ENCODE measurements around the gene DGKG. TPM values are rescaled to one million over a fixed set of nuclear protein-coding genes. Genes with fewer than 3 reads are reported as not detected.

Gene DGKG
- total RNA-seq, 1 donor = 2.5 TPM

DNA sequence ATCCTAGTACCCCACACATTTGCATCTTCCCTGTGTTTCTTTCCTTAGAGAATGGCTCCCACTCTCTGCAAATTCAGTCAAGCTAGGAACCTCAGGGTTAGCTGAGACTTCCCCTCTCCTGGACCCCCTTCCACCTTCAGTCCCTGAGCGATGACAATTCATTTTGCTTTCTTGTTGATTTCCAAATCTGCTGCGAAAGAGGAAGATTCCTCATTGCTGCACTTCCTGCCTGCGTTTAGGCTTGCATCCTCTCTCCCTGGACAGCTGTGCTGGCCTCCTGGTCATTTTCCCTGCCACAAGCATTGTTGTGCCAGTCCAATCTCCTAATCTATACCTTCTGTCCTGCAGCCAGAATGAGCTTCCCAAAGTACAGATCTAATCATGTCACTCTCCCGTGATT, 12.3 kb upstream of the DGKG start:
- no peak for DNase-seq (ENCODE audit: insufficient read length, low spot score, missing footprints)
- no peak overlapping the region for H3K4me2 ChIP-seq (ENCODE audit: insufficient read depth, low read length)
- H3K9me3 ChIP-seq (ENCODE audit: low read depth, low read length) = no peaks in the 10 kb centered on the region
- H3K27me3 ChIP-seq (ENCODE audit: insufficient read depth, low read length) = peaks cover 42% of the 10 kb centered on the region
- no peak overlapping the region for H2AFZ ChIP-seq (ENCODE audit: low read length)
- no peaks in the 10 kb centered on the region for H4K20me1 ChIP-seq (ENCODE audit: insufficient read depth, low read length)
- no peaks in the 10 kb centered on the region for H3K79me2 ChIP-seq (ENCODE audit: insufficient read depth, low read length)
- no peak overlapping the region for H3K27ac ChIP-seq (ENCODE audit: low read depth, low read length)
- TF ChIP-seq, protein P1, sequence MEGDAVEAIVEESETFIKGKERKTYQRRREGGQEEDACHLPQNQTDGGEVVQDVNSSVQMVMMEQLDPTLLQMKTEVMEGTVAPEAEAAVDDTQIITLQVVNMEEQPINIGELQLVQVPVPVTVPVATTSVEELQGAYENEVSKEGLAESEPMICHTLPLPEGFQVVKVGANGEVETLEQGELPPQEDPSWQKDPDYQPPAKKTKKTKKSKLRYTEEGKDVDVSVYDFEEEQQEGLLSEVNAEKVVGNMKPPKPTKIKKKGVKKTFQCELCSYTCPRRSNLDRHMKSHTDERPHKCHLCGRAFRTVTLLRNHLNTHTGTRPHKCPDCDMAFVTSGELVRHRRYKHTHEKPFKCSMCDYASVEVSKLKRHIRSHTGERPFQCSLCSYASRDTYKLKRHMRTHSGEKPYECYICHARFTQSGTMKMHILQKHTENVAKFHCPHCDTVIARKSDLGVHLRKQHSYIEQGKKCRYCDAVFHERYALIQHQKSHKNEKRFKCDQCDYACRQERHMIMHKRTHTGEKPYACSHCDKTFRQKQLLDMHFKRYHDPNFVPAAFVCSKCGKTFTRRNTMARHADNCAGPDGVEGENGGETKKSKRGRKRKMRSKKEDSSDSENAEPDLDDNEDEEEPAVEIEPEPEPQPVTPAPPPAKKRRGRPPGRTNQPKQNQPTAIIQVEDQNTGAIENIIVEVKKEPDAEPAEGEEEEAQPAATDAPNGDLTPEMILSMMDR (IDR thresholded peaks at IDR 0.05; ENCODE audit: extremely low read depth, low read depth, low read length) = no peak
- no peak overlapping the region for H3K4me3 ChIP-seq (ENCODE audit: insufficient read depth, low read length)
- H3K36me3 ChIP-seq (ENCODE audit: insufficient read depth, low read length) = no peaks in the 10 kb centered on the region
- H3K4me1 ChIP-seq (ENCODE audit: insufficient read depth, low read length) = no peaks in the 10 kb centered on the region

DNA sequence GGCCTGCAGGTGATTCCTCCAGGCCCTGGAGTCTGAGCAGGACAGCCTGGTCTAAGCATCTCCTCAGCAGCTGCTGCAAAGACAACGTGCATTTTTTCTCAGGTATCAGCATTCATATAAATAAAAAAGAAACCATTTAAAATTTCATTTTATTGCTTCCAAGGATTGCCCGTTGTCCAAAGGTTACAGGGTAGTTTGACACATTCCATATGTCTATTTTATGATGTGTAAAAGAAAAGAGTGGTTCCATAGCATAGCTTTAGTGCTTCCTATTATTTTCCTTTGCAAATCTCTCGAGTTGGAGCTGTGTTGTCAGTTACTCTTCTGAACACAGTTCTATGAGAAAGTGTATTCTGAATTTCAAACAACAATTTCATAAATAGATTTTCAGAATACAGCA, 7.2 kb upstream of the DGKG start:
- no peak for DNase-seq (ENCODE audit: insufficient read length, low spot score, missing footprints)
- Histone ChIP-seq H3K9me3 (ENCODE audit: low read depth, low read length) (no peaks in the 10 kb centered on the region), H3K4me1 (ENCODE audit: insufficient read depth, low read length) (peaks cover 4% of the 10 kb centered on the region), H2AFZ (ENCODE audit: low read length) (no peak overlapping the region), H3K27ac (ENCODE audit: low read depth, low read length) (no peak overlapping the region), H3K79me2 (ENCODE audit: insufficient read depth, low read length) (no peaks in the 10 kb centered on the region), H3K4me3 (ENCODE audit: insufficient read depth, low read length) (no peak overlapping the region), H3K27me3 (ENCODE audit: insufficient read depth, low read length) (peaks cover 60% of the 10 kb centered on the region), H3K4me2 (ENCODE audit: insufficient read depth, low read length) (no peak overlapping the region), H3K36me3 (ENCODE audit: insufficient read depth, low read length) (no peaks in the 10 kb centered on the region), H4K20me1 (ENCODE audit: insufficient read depth, low read length) (no peaks in the 10 kb centered on the region)
- TF ChIP-seq, protein P1 (IDR thresholded peaks at IDR 0.05; ENCODE audit: extremely low read depth, low read depth, low read length) = no peak

DNA sequence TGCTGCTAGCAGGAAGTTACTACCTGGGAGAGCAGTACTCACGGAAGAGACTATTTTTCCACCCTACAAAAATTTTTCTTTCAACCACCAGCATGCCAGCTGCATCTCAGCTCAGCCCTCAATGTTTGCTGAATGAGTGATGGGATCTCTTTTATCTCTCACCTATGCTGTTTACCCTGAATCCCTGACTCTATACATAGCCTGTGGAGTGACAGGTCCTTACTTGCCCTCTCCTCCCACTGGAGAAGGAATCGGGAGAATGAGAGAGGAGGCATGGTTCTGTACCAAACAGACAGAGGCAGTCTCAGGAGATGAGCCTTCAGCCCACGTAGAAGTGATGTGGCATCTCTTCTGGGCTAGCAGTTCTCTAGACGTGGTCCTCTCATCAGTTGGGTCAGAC, 6.7 kb upstream of the DGKG start:
- Histone ChIP-seq H2AFZ (ENCODE audit: low read length) (no peak overlapping the region), H3K4me2 (ENCODE audit: insufficient read depth, low read length) (no peak overlapping the region), H4K20me1 (ENCODE audit: insufficient read depth, low read length) (no peaks in the 10 kb centered on the region), H3K9me3 (ENCODE audit: low read depth, low read length) (no peaks in the 10 kb centered on the region), H3K27ac (ENCODE audit: low read depth, low read length) (no peak overlapping the region), H3K79me2 (ENCODE audit: insufficient read depth, low read length) (no peaks in the 10 kb centered on the region), H3K4me1 (ENCODE audit: insufficient read depth, low read length) (peaks cover 4% of the 10 kb centered on the region), H3K27me3 (ENCODE audit: insufficient read depth, low read length) (peaks cover 62% of the 10 kb centered on the region), H3K36me3 (ENCODE audit: insufficient read depth, low read length) (no peaks in the 10 kb centered on the region), H3K4me3 (ENCODE audit: insufficient read depth, low read length) (no peak overlapping the region)
- DNase-seq (ENCODE audit: insufficient read length, low spot score, missing footprints) = no peak
- TF ChIP-seq, protein P1 (IDR thresholded peaks at IDR 0.05; ENCODE audit: extremely low read depth, low read depth, low read length) = no peak

DNA sequence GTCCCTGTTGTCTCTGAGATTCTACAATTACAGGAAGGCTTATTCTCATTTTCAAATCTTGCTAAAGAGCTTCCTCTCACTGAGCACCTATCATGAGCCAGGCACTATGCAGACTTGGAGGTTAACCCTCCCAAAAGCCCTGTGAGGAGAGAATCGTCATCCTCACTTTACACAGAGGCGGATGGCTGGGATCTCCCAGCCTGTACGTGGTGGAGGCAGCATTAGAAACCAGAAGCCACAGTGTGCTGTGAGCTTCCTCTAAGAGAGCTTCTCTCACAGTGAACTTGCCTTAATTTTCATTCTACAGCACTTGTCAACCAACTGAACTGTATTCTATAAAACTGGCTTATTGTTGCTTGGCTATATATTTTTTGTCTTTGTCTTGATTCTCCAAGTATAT, 6.1 kb upstream of the DGKG start:
- TF ChIP-seq, protein P1 (IDR thresholded peaks at IDR 0.05; ENCODE audit: extremely low read depth, low read depth, low read length) = no peak
- no peak overlapping the region for H2AFZ ChIP-seq (ENCODE audit: low read length)
- H3K4me1 ChIP-seq (ENCODE audit: insufficient read depth, low read length) = peaks cover 6% of the 10 kb centered on the region
- no peak for DNase-seq (ENCODE audit: insufficient read length, low spot score, missing footprints)
- H3K4me2 ChIP-seq (ENCODE audit: insufficient read depth, low read length) = no peak overlapping the region
- no peaks in the 10 kb centered on the region for H3K79me2 ChIP-seq (ENCODE audit: insufficient read depth, low read length)
- H3K4me3 ChIP-seq (ENCODE audit: insufficient read depth, low read length) = no peak overlapping the region
- no peak overlapping the region for H3K27ac ChIP-seq (ENCODE audit: low read depth, low read length)
- peaks cover 59% of the 10 kb centered on the region for H3K27me3 ChIP-seq (ENCODE audit: insufficient read depth, low read length)
- no peaks in the 10 kb centered on the region for H4K20me1 ChIP-seq (ENCODE audit: insufficient read depth, low read length)
- no peaks in the 10 kb centered on the region for H3K36me3 ChIP-seq (ENCODE audit: insufficient read depth, low read length)
- no peaks in the 10 kb centered on the region for H3K9me3 ChIP-seq (ENCODE audit: low read depth, low read length)

Measured in osteoblast (primary cell).